ENCODE results near the gene MYH16.
A peak's percentile ranks its signal among the peaks of the same experiment; 100 is the strongest.
"Not testable (repeated sequence)": the region's sequence is repeated elsewhere in the genome, so short reads cannot be mapped to it uniquely, and the experiment has no call there.

Gene MYH16

DNA sequence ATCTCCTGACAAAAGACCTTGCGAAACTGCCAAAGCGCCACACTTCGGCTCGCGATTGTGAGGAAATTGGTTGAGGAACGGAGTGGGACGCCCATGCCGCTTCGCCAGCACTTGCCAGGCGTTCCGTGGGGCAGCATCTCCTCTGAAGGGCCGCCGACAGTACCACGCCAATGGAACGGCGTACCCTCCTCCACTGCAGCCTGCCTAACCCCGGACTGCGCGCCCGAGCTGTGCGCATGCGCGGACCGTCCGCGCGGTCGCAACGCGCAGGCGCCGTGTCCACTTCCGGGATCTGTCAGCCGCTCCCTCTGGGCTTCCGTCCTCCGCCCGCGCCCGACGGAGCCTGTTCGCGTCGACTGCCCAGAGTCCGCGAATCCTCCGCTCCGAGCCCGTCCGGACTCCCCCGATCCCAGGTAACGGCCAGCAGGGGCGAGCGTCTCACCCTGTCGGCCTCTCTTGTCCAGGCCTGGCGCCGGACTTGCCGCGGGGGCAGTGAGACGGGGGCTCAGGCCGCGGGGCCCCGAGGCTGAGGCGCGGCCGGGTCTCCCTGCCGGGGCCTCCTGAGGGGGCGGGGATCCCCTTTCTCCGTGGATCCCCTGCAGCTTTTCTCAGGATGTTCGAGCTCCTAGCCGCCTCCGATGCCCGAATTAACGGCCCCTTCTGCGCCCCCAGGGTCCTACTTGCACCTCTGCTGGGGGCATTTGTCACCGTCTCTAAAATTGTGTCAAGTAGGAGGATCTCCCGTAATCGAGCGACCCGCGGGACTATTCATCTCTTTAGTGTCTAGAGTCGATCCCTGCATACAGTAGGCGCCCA lies 53.2 kb downstream of the MYH16 start, which contains the start of gene ARPC1A:
Gene ARPC1A, plus strand, starts transcription at position 307 of the 816 bp plus-strand sequence. CDS start 7,456 bp downstream, outside the sequence.
- Histone ChIP-seq H3K27me3 (replicated peaks in 2 of 5; ENCODE audit: control insufficient read depth in 4 of 5, insufficient read depth in 5 of 5, low read length in 4 of 5) (no peaks in the 10 kb centered on the region), H3K4me1 (ENCODE audit: control extremely low read depth in 1 of 4, control insufficient read depth in 4 of 4, insufficient read depth in 4 of 4, low read length in 3 of 4) (peaks cover 7 to 40% (median 35%) of the 10 kb centered on the region in 4 experiments), H3K27ac (ENCODE audit: insufficient read depth in 1 of 2, low read depth in 1 of 2, low read length in 2 of 2, poor library complexity in 1 of 2, severe bottlenecking in 2 of 2) (peak within 1 kb of the TSS; percentile 78 to 88), H3K4me3 (ENCODE audit: control insufficient read depth in 1 of 7, extremely low read depth in 1 of 7, insufficient read depth in 4 of 7, low read depth in 2 of 7, low read length in 6 of 7) (peak within 1 kb of the TSS; percentile 84 to 99 (median 98)), H3K36me3 (ENCODE audit: control insufficient read depth in 4 of 4, insufficient read depth in 4 of 4, low read length in 3 of 4) (no peaks in the 10 kb centered on the region), H3K9me3 (ENCODE audit: control extremely low read depth in 1 of 5, control insufficient read depth in 4 of 5, insufficient read depth in 2 of 5, low read depth in 1 of 5, low read length in 4 of 5) (no peaks in the 10 kb centered on the region)
- CTCF ChIA-PET, result interaction anchor here (0.6 to 1.7 kb wide), 3 partner anchors 10 to 17 kb away, joined by 3 to 4 read pairs (median 4); no protein-coding TSS in a partner anchor
- POLR2A ChIA-PET, result no interaction called here
- WGBS (ENCODE audit: insufficient coverage), result 0% methylated on average over 82 of the region's 82 CpGs
- peak; percentile 90 to 94 (median 92) for DNase-seq

DNA sequence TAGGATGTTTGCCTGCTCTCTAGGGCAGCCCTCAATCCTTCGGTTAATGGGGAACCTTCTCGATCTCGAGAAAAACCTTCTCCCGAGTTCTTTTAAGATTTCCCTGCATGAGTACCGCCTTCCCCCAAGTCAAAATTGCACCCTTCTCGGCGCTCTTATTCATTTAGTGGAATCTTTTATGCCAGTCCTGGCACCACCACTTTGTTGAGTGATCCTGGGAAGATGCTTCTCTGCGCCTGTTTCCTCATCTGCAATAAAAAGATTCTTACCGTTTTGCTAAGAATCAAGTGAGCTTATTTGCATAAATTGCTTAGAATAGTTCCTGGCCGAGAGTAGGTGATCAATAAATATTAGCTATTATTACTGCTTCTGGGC lies 53.8 kb downstream of the MYH16 start:
- DNase-seq, result no peak
- H3K27ac ChIP-seq (ENCODE audit: insufficient read depth in 1 of 2, low read depth in 1 of 2, low read length in 2 of 2, poor library complexity in 1 of 2, severe bottlenecking in 2 of 2), result peak overlapping the region; percentile 78 to 88
- H3K9me3 ChIP-seq (ENCODE audit: control extremely low read depth in 1 of 5, control insufficient read depth in 4 of 5, insufficient read depth in 2 of 5, low read depth in 1 of 5, low read length in 4 of 5), result no peaks in the 10 kb centered on the region
- H3K36me3 ChIP-seq (ENCODE audit: control insufficient read depth in 4 of 4, insufficient read depth in 4 of 4, low read length in 3 of 4), result no peaks in the 10 kb centered on the region
- 0% methylated on average over 7 of the region's 10 CpGs for WGBS (ENCODE audit: insufficient coverage)
- ChIA-PET POLR2A (no interaction called here), CTCF (interaction anchor here (0.6 to 1.7 kb wide), 3 partner anchors 10 to 16 kb away, joined by 3 to 4 read pairs (median 4); no protein-coding TSS in a partner anchor)
- peak overlapping the region; percentile 84 to 99 (median 98) for H3K4me3 ChIP-seq (ENCODE audit: control insufficient read depth in 1 of 7, extremely low read depth in 1 of 7, insufficient read depth in 4 of 7, low read depth in 2 of 7, low read length in 6 of 7)
- no peaks in the 10 kb centered on the region for H3K27me3 ChIP-seq (replicated peaks in 2 of 5; ENCODE audit: control insufficient read depth in 4 of 5, insufficient read depth in 5 of 5, low read length in 4 of 5)
- H3K4me1 ChIP-seq (ENCODE audit: control extremely low read depth in 1 of 4, control insufficient read depth in 4 of 4, insufficient read depth in 4 of 4, low read length in 3 of 4), result peaks cover 7 to 44% (median 35%) of the 10 kb centered on the region in 4 experiments

DNA sequence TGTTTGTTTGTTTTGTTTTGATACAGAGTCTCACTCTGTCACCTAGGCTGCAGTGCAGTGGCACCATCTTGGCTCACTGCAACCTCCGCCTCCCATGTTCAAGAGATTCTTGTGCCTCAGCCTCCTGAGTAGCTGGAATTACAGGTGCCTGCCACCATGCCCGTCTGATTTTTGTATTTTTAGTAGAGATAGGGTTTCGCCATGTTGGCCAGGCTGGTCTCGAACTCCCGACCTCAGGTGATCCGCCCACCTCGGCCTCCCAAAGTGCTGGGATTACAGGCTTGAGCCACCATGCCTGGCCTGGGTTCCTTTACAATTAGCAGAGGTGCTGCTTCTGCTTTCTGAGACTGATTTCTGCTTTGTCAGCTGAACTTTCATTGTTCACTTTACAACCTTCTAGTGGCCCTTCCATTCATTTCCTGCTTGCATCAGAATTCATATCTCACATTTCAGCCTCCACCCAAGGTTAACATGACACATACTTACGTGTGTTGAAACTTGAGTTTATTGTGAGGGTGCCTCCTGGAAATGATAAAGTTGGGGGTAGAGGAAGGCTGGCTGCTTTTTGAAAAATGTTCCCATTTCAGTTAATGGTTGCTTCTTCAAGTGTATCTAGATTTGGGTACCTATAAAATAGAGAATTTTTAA lies 57.8 kb downstream of the MYH16 start:
- Histone ChIP-seq H3K27ac (ENCODE audit: insufficient read depth in 1 of 2, low read depth in 1 of 2, low read length in 2 of 2, poor library complexity in 1 of 2, severe bottlenecking in 2 of 2) (peak overlapping the region in 1 of 2 experiments; percentile 58), H3K36me3 (ENCODE audit: control insufficient read depth in 4 of 4, insufficient read depth in 4 of 4, low read length in 3 of 4) (peaks cover 4 to 24% (median 14%) of the 10 kb centered on the region in 4 experiments), H3K4me1 (ENCODE audit: control extremely low read depth in 1 of 4, control insufficient read depth in 4 of 4, insufficient read depth in 4 of 4, low read length in 3 of 4) (peaks cover 7 to 37% (median 26%) of the 10 kb centered on the region in 4 experiments)
- H3K9me3 ChIP-seq (ENCODE audit: control extremely low read depth in 1 of 5, control insufficient read depth in 4 of 5, insufficient read depth in 2 of 5, low read depth in 1 of 5, low read length in 4 of 5); H3K4me3 ChIP-seq (ENCODE audit: control insufficient read depth in 1 of 7, extremely low read depth in 1 of 7, insufficient read depth in 4 of 7, low read depth in 2 of 7, low read length in 6 of 7); POLR2A ChIA-PET; H3K27me3 ChIP-seq (replicated peaks in 2 of 5; ENCODE audit: control insufficient read depth in 4 of 5, insufficient read depth in 5 of 5, low read length in 4 of 5): not testable (repeated sequence)
- CTCF ChIA-PET, result interaction anchor here (0.6 to 1.5 kb wide), 6 partner anchors 9 to 689 kb away, joined by 3 to 7 read pairs (median 3); no protein-coding TSS in a partner anchor
- peak; percentile 46 to 77 (median 75) for DNase-seq
- 82% methylated on average over 6 of the region's 8 CpGs for WGBS (ENCODE audit: insufficient coverage)

DNA sequence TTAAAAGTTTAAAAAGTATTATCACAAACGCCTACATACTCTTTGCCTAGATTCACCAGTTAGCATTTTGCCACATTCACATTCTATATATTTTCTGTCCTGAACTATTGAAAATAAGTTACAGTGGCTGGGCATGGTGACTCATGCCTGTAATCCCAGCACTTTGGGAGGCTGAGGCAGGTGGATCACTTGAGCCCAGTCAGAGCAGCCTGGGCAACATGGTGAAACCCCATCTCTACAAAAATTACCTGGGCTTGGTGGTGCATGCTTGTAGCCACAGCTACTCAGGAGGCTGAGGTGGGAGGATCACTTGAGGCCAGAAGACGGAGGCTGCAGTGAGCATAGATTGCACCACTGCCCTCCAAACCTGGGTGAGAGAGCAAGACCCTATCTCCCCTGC lies 58.4 kb downstream of the MYH16 start:
- Histone ChIP-seq H3K9me3 (ENCODE audit: control extremely low read depth in 1 of 5, control insufficient read depth in 4 of 5, insufficient read depth in 2 of 5, low read depth in 1 of 5, low read length in 4 of 5) (no peaks in the 10 kb centered on the region), H3K36me3 (ENCODE audit: control insufficient read depth in 4 of 4, insufficient read depth in 4 of 4, low read length in 3 of 4) (peaks cover 4 to 24% (median 14%) of the 10 kb centered on the region in 4 experiments), H3K27me3 (replicated peaks in 2 of 5; ENCODE audit: control insufficient read depth in 4 of 5, insufficient read depth in 5 of 5, low read length in 4 of 5) (no peaks in the 10 kb centered on the region), H3K27ac (ENCODE audit: insufficient read depth in 1 of 2, low read depth in 1 of 2, low read length in 2 of 2, poor library complexity in 1 of 2, severe bottlenecking in 2 of 2) (peak overlapping the region in 1 of 2 experiments; percentile 58), H3K4me1 (ENCODE audit: control extremely low read depth in 1 of 4, control insufficient read depth in 4 of 4, insufficient read depth in 4 of 4, low read length in 3 of 4) (peaks cover 7 to 37% (median 24%) of the 10 kb centered on the region in 4 experiments), H3K4me3 (ENCODE audit: control insufficient read depth in 1 of 7, extremely low read depth in 1 of 7, insufficient read depth in 4 of 7, low read depth in 2 of 7, low read length in 6 of 7) (no peak overlapping the region)
- no peak for DNase-seq
- ChIA-PET CTCF (no interaction called here), POLR2A (interaction anchor here (0.6 kb wide), 1 partner anchor 174 kb away, joined by 4 read pairs; no protein-coding TSS in a partner anchor)
- no CpG with 5 or more reads among the region's 2 CpGs for WGBS (ENCODE audit: insufficient coverage)

DNA sequence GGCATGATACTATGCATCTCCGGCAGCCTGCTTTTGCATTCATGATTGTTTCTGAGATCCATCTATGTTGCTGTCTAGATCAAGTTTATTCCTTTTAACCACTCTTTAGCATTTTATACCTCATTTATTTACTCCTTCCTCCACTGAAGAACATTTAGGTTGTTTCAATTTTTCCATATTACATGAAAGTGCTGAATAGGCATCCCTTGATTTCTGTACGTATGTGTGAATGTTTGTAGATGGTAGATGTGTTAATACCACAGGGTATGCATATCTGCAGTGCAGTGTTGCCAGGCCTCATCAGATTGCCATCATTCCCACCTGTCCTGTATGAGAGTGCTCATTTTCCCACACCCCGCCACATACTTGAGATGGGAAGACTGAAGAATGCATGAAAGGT lies 67.0 kb downstream of the MYH16 start:
- Histone ChIP-seq H3K4me3 (ENCODE audit: control insufficient read depth in 1 of 7, extremely low read depth in 1 of 7, insufficient read depth in 4 of 7, low read depth in 2 of 7, low read length in 6 of 7) (no peak overlapping the region), H3K9me3 (ENCODE audit: control extremely low read depth in 1 of 5, control insufficient read depth in 4 of 5, insufficient read depth in 2 of 5, low read depth in 1 of 5, low read length in 4 of 5) (no peaks in the 10 kb centered on the region), H3K36me3 (ENCODE audit: control insufficient read depth in 4 of 4, insufficient read depth in 4 of 4, low read length in 3 of 4) (peaks cover 14 to 66% (median 45%) of the 10 kb centered on the region in 4 experiments), H3K4me1 (ENCODE audit: control extremely low read depth in 1 of 4, control insufficient read depth in 4 of 4, insufficient read depth in 4 of 4, low read length in 3 of 4) (no peaks in the 10 kb centered on the region), H3K27ac (ENCODE audit: insufficient read depth in 1 of 2, low read depth in 1 of 2, low read length in 2 of 2, poor library complexity in 1 of 2, severe bottlenecking in 2 of 2) (no peak overlapping the region), H3K27me3 (replicated peaks in 2 of 5; ENCODE audit: control insufficient read depth in 4 of 5, insufficient read depth in 5 of 5, low read length in 4 of 5) (no peaks in the 10 kb centered on the region)
- ChIA-PET CTCF (interaction anchor here (1.4 kb wide), 1 partner anchor 9 kb away, joined by 3 read pairs; no protein-coding TSS in a partner anchor), POLR2A (interaction anchor here (0.7 kb wide), 1 partner anchor 35 kb away, joined by 4 read pairs; the partner anchor contains the start of gene ARPC1B)
- no peak for DNase-seq
- WGBS (ENCODE audit: insufficient coverage), result 100% methylated on average over 1 of the region's 3 CpGs

DNA sequence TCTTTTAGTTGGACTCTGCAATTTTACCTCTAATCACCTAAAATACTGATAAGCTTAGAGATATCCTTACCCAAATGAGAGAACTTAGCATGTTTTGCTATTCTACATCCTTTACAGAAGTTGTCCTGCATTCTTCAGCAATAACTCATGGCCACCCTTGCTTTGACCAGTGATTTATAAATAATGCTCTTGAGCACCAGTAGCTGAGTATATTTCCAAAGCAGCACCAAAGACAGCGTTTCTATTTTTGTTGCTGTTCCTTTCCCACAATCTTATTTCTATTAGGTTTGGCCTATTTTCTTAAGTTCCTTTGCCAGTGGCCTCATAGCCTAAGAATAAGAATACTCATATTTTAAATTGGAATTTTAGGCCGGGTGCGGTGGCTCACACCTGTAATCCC lies 68.0 kb downstream of the MYH16 start:
- no peaks in the 10 kb centered on the region for H3K4me1 ChIP-seq (ENCODE audit: control extremely low read depth in 1 of 4, control insufficient read depth in 4 of 4, insufficient read depth in 4 of 4, low read length in 3 of 4)
- no peak overlapping the region for H3K27ac ChIP-seq (ENCODE audit: insufficient read depth in 1 of 2, low read depth in 1 of 2, low read length in 2 of 2, poor library complexity in 1 of 2, severe bottlenecking in 2 of 2)
- H3K27me3 ChIP-seq (replicated peaks in 2 of 5; ENCODE audit: control insufficient read depth in 4 of 5, insufficient read depth in 5 of 5, low read length in 4 of 5), result no peaks in the 10 kb centered on the region
- POLR2A ChIA-PET, result no interaction called here
- no peaks in the 10 kb centered on the region for H3K9me3 ChIP-seq (ENCODE audit: control extremely low read depth in 1 of 5, control insufficient read depth in 4 of 5, insufficient read depth in 2 of 5, low read depth in 1 of 5, low read length in 4 of 5)
- H3K4me3 ChIP-seq (ENCODE audit: control insufficient read depth in 1 of 7, extremely low read depth in 1 of 7, insufficient read depth in 4 of 7, low read depth in 2 of 7, low read length in 6 of 7), result no peak overlapping the region
- CTCF ChIA-PET, result interaction anchor here (0.7 kb wide), 1 partner anchor 77 kb away, joined by 3 read pairs; no protein-coding TSS in a partner anchor
- peaks cover 14 to 72% (median 43%) of the 10 kb centered on the region in 4 experiments for H3K36me3 ChIP-seq (ENCODE audit: control insufficient read depth in 4 of 4, insufficient read depth in 4 of 4, low read length in 3 of 4)
- no peak for DNase-seq
- no CpG with 5 or more reads among the region's 3 CpGs for WGBS (ENCODE audit: insufficient coverage)

Measured in common myeloid progenitor, CD34-positive (primary cell).